Neural cell (in vitro differentiated cells): ENCODE results near the gene SEPHS1. TPM values are rescaled to one million over a fixed set of nuclear protein-coding genes. Genes with fewer than 3 reads are reported as not detected.

ENCODE experiments used
- H2AFZ ChIP-seq: fragments of 200-600, 300-800 bp; sonication (generic), shearing (Covaris generic); 2 replicates; pipeline ENCODE4 v1.6.0; 2014; ENCODE audit warnings: low read depth, mild to moderate bottlenecking, antibody characterized with exemption, low read length, moderate library complexity
- H3F3A ChIP-seq: fragments of 200-600 bp; shearing (Covaris generic); 2 replicates; pipeline ENCODE4 v1.6.1; 2016; ENCODE audit warnings: mild to moderate bottlenecking, moderate library complexity, mixed read lengths, antibody characterized with exemption, low read length; ENCODE audit not compliant: insufficient read depth, poor library complexity, severe bottlenecking
- H3K27ac ChIP-seq: fragments of 200-600, 300-800 bp; sonication (generic), shearing (Covaris generic); 2 replicates; pipeline ENCODE4 v1.5.1; 2014; ENCODE audit warnings: mild to moderate bottlenecking, low read length, moderate library complexity
- H3K27me3 ChIP-seq: fragments of 300-800, 200-600 bp; sonication (generic), shearing (Covaris generic); 2 replicates; pipeline ENCODE4 v1.6.0; 2014; ENCODE audit warnings: mild to moderate bottlenecking, low read depth, low read length, moderate library complexity; ENCODE audit not compliant: insufficient read depth
- H3K36me3 ChIP-seq: fragments of 300-800, 200-600 bp; sonication (generic), shearing (Covaris generic); 2 replicates; pipeline ENCODE4 v1.5.1; 2014; ENCODE audit warnings: mild to moderate bottlenecking, antibody characterized with exemption, low read length, moderate library complexity; ENCODE audit not compliant: insufficient read depth
- H3K4me2 ChIP-seq: fragments of 300-800, 200-600 bp; sonication (generic), shearing (Covaris generic); 2 replicates; pipeline ENCODE4 v1.6.0; 2014; ENCODE audit warnings: mild to moderate bottlenecking, low read length
- H3K4me3 ChIP-seq: fragments of 300-800, 200-600 bp; sonication (generic), shearing (Covaris generic); 2 replicates; pipeline ENCODE4 v1.5.1; 2014; ENCODE audit warnings: mild to moderate bottlenecking, low read length, moderate library complexity
- H3K79me2 ChIP-seq: fragments of 200-600 bp; shearing (Covaris generic); replicated peaks from 2 replicates; pipeline ENCODE4 v1.6.0; 2014; ENCODE audit warnings: mild to moderate bottlenecking, low read length, moderate library complexity; ENCODE audit not compliant: insufficient read depth
- H3K9ac ChIP-seq: fragments of 300-800, 200-600 bp; sonication (generic), shearing (Covaris generic); 2 replicates; pipeline ENCODE4 v1.6.1; 2016; ENCODE audit warnings: mild to moderate bottlenecking, low read length, mixed read lengths
- H3K9me2 ChIP-seq: fragments of 200-600 bp; shearing (Covaris generic); 2 replicates; pipeline ENCODE4 v1.6.1; 2016; ENCODE audit warnings: mild to moderate bottlenecking, low read length, mixed read lengths; ENCODE audit not compliant: insufficient read depth
- H3K9me3 ChIP-seq: fragments of 200-600, 300-800 bp; sonication (generic), shearing (Covaris generic); 2 replicates; pipeline ENCODE4 v1.6.1; 2016; ENCODE audit warnings: mild to moderate bottlenecking, mixed run types, low read length, moderate library complexity, mixed read lengths
- H4K20me1 ChIP-seq: fragments of 200-600 bp; shearing (Covaris generic); 2 replicates; pipeline ENCODE4 v1.6.1; 2016; ENCODE audit warnings: mild to moderate bottlenecking, mixed run types; ENCODE audit not compliant: insufficient read depth
- CTCF ChIP-seq: fragments of 450-650 bp; IDR thresholded peaks from 2 replicates; pipeline ENCODE4 v1.5.1; 2014; ENCODE audit warnings: antibody characterized with exemption, mild to moderate bottlenecking, moderate library complexity; ENCODE audit not compliant: poor library complexity, severe bottlenecking
- EP300 ChIP-seq: fragments of 450-650 bp; conservative IDR thresholded peaks from 2 replicates; pipeline ENCODE4 v1.6.1; 2014; ENCODE audit warnings: antibody characterized with exemption, mild to moderate bottlenecking, moderate library complexity; ENCODE audit not compliant: poor library complexity, severe bottlenecking
- EZH2 ChIP-seq: fragments of 200-600, 300-800 bp; shearing (Covaris generic), sonication (generic); IDR thresholded peaks from 2 replicates; pipeline ENCODE4 v1.6.1; 2014; ENCODE audit warnings: antibody characterized with exemption, low read length, borderline replicate concordance, mild to moderate bottlenecking; ENCODE audit not compliant: insufficient read depth, poor library complexity, severe bottlenecking
- MXI1 ChIP-seq: fragments of 450-650 bp; conservative IDR thresholded peaks from 2 replicates; pipeline ENCODE4 v1.6.1; 2014; ENCODE audit warnings: antibody characterized with exemption, mild to moderate bottlenecking; ENCODE audit not compliant: poor library complexity, severe bottlenecking
- POLR2AphosphoS5 ChIP-seq: IDR thresholded peaks from 2 replicates; pipeline ENCODE4 v1.6.1; 2012
- RAD21 ChIP-seq: fragments of 450-650 bp; conservative IDR thresholded peaks from 2 replicates; pipeline ENCODE4 v1.6.1; 2014; ENCODE audit warnings: antibody characterized with exemption, mild to moderate bottlenecking, moderate library complexity
- REST ChIP-seq: IDR thresholded peaks from 2 replicates; pipeline ENCODE4 v1.6.1; 2012; ENCODE audit warnings: borderline replicate concordance
- SMC3 ChIP-seq: fragments of 450-650 bp; conservative IDR thresholded peaks from 2 replicates; pipeline ENCODE4 v1.6.1; 2014; ENCODE audit warnings: antibody characterized with exemption, mild to moderate bottlenecking, moderate library complexity; ENCODE audit not compliant: poor library complexity
- TAF1 ChIP-seq: IDR thresholded peaks from 2 replicates; pipeline ENCODE4 v1.6.1; 2012; ENCODE audit warnings: low read depth
- polyA plus RNA-seq: library from polyadenylated mRNA; depleted of rRNA; stranded (reverse); fragments of >200 nt; gene quantifications from 2 replicates; pipeline ENCODE4 v1.2.3, GENCODE V29; 2014

The SEPHS1 gene
- polyA plus RNA-seq, 1 donor from 2014 or later = 61.0 TPM

- TF ChIP-seq EP300 (no peak), RAD21 (no peak), MXI1 (no peak)
- no peaks in the 10 kb centered on the region for H3K79me2 ChIP-seq
- H2AFZ ChIP-seq = no peak overlapping the region
- no peak overlapping the region for H3K4me2 ChIP-seq
- H3K27me3 ChIP-seq = no peaks in the 10 kb centered on the region
- no peaks in the 10 kb centered on the region for H3K9me2 ChIP-seq
- H4K20me1 ChIP-seq = no peaks in the 10 kb centered on the region
- H3F3A ChIP-seq = no peaks in the 10 kb centered on the region
- no peak overlapping the region for H3K4me3 ChIP-seq
- H3K36me3 ChIP-seq = no peaks in the 10 kb centered on the region
- H3K9ac ChIP-seq = no peak overlapping the region
- no peaks in the 10 kb centered on the region for H3K9me3 ChIP-seq
- H3K27ac ChIP-seq = no peak overlapping the region
These were observed 17.1 kb upstream of the SEPHS1 start for GRCh38 chr10:13365243-13365642.

- no peaks in the 10 kb centered on the region for H4K20me1 ChIP-seq
- H3K36me3 ChIP-seq = no peaks in the 10 kb centered on the region
- no peak overlapping the region for H3K4me2 ChIP-seq
- H3K79me2 ChIP-seq = no peaks in the 10 kb centered on the region
- TF ChIP-seq POLR2AphosphoS5 (no peak), EP300 (no peak), TAF1 (no peak), EZH2 (no peak), SMC3 (no peak), REST (no peak), MXI1 (no peak), CTCF (no peak), RAD21 (no peak)
- H3K4me3 ChIP-seq = no peak overlapping the region
- no peaks in the 10 kb centered on the region for H3F3A ChIP-seq
- H3K9me2 ChIP-seq = no peaks in the 10 kb centered on the region
- no peak overlapping the region for H3K9ac ChIP-seq
- H3K27ac ChIP-seq = no peak overlapping the region
- no peaks in the 10 kb centered on the region for H3K27me3 ChIP-seq
- no peak overlapping the region for H2AFZ ChIP-seq
- H3K9me3 ChIP-seq = no peaks in the 10 kb centered on the region
These were observed 12.5 kb upstream of the SEPHS1 start for GRCh38 chr10:13360587-13360986.

DNA sequence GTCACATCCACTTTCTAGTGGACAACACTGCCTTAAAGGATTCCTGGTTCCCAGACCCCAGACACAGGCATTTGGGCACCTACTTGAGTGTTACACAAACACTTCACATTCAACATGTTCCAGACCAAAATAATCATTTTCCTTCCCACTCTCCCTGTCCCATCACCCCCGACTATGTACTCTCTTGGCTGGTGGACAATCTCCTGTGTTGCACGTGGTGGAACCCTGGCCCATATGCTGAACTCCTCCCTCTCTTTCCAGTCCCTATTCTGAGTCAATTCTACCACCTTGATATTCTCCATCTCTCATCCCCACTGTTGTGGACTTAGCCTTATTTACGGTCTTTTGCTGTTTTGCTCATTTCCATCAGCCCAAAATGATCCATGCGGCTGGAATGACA, 8.3 kb upstream of the SEPHS1 start:
- no peak overlapping the region for H3K27ac ChIP-seq
- no peaks in the 10 kb centered on the region for H3K36me3 ChIP-seq
- no peak overlapping the region for H3K4me3 ChIP-seq
- no peaks in the 10 kb centered on the region for H3K9me2 ChIP-seq
- TF ChIP-seq POLR2AphosphoS5 (no peak), SMC3 (no peak), EP300 (no peak), REST (no peak), MXI1 (no peak), EZH2 (no peak), RAD21 (no peak), TAF1 (no peak), CTCF (no peak)
- no peaks in the 10 kb centered on the region for H3K9me3 ChIP-seq
- H3F3A ChIP-seq = no peaks in the 10 kb centered on the region
- H4K20me1 ChIP-seq = no peaks in the 10 kb centered on the region
- H2AFZ ChIP-seq = no peak overlapping the region
- no peak overlapping the region for H3K4me2 ChIP-seq
- H3K27me3 ChIP-seq = peaks cover 10% of the 10 kb centered on the region
- no peaks in the 10 kb centered on the region for H3K79me2 ChIP-seq
- H3K9ac ChIP-seq = no peak overlapping the region
